Sigmoid colon (tissue), 7 donors: Measurements from ENCODE around the gene NPNT. TPM values are rescaled to one million over a fixed set of nuclear protein-coding genes. Genes with fewer than 3 reads are reported as not detected.

Experiments
- DNase-seq: peaks from one replicate; pipeline ENCODE4 v3.0.0-alpha.2; 2019
- H3K27ac ChIP-seq, 4 donors: fragments of 200-600 bp; sonication (generic); one replicate each; pipeline ENCODE4 v1.5.1; 2016 to 2019; ENCODE audit warnings: mild to moderate bottlenecking in 1 of 4
- H3K27me3 ChIP-seq, 3 donors: fragments of 200-600 bp; sonication (generic); one replicate each; pipeline ENCODE4 v1.5.1; 2019; ENCODE audit warnings: mild to moderate bottlenecking in 1 of 3
- H3K36me3 ChIP-seq, 4 donors: fragments of 200-600 bp; sonication (generic); one replicate each; pipeline ENCODE4 v1.5.1; 2016 to 2019
- H3K4me1 ChIP-seq, 4 donors: fragments of 200-600 bp; sonication (generic); one replicate each; pipeline ENCODE4 v1.5.1; 2017 to 2019
- H3K4me3 ChIP-seq, 4 donors: fragments of 200-600 bp; sonication (generic); one replicate each; pipeline ENCODE4 v1.5.1; 2017 to 2019; ENCODE audit warnings: mild to moderate bottlenecking in 2 of 4, moderate library complexity in 1 of 4
- H3K9me3 ChIP-seq, 4 donors: fragments of 200-600 bp in 3 of 4; sonication (generic) in 3 of 4; one replicate each; pipeline versions ENCODE4 v1.5.1 to v1.6.1; 2013 to 2019
- EP300 ChIP-seq, 4 donors: sonication (generic); formaldehyde crosslinking; IDR thresholded peaks; one replicate each; pipeline ENCODE4 v1.6.1; 2017; ENCODE audit warnings: antibody characterized with exemption in 4 of 4
- POLR2A ChIP-seq, 2 donors: fragments of 450-650 bp; IDR thresholded peaks; one replicate each; pipeline ENCODE4 v1.6.1; 2016; ENCODE audit warnings: antibody characterized with exemption in 2 of 2, mild to moderate bottlenecking in 2 of 2, moderate library complexity in 2 of 2
- POLR2AphosphoS5 ChIP-seq, 4 donors: sonication (generic); formaldehyde crosslinking; IDR thresholded peaks; one replicate each; pipeline ENCODE4 v1.6.1; 2017; ENCODE audit warnings: antibody characterized with exemption in 4 of 4
- WGBS, 2 donors: extraction: QIAGEN DNeasy Blood & Tissue Kit; methylation state at CpG; one replicate each; pipeline ENCODE4 v1.1.7; 2013; 5-methylcytosine and 5-hydroxymethylcytosine counted together
- intact Hi-C: fragments of 100-400 bp; cut with DNase I; formaldehyde crosslinking; loops from one replicate; pipeline ENCODE4 v1.15.1; 2023
- polyA plus RNA-seq, 3 donors: library from polyadenylated mRNA; stranded (reverse); fragments of 200-250 nt; gene quantifications; one replicate each; pipeline ENCODE4 v1.2.3, GENCODE V29; 2013
- total RNA-seq, 4 donors: library from RNA; depleted of rRNA; stranded (reverse); fragments of >200 nt; gene quantifications; one replicate each; pipeline ENCODE4 v1.1.0, GENCODE V29; 2016
- TF ChIP-seq, protein P1 (sequence below), 4 experiments: fragments of 450-650 bp in 3 of 4; fragments of 200-600 bp in 1 of 4; IDR thresholded peaks; one replicate each; pipeline ENCODE4 v1.5.1; 2016 to 2019; ENCODE audit warnings: antibody characterized with exemption in 4 of 4, mild to moderate bottlenecking in 3 of 4, moderate library complexity in 2 of 4
- donor health status: healthy with polysubstance abuse.
- donor health status: Bipolar disorder and iron deficiency.
- donor health status: healthy.

Gene NPNT
- total and polyA plus RNA-seq, 7 donors = 3.0 to 16.5 (median 6.9) TPM

- Histone ChIP-seq H3K4me1 (peaks cover 0 to 11% (median 7%) of the 10 kb centered on the region in 4 donors), H3K9me3 (no peaks in the 10 kb centered on the region), H3K4me3 (no peak overlapping the region), H3K36me3 (no peaks in the 10 kb centered on the region), H3K27ac (no peak overlapping the region), H3K27me3 (no peaks in the 10 kb centered on the region)
- DNase-seq = no peak
- WGBS, 2 donors = 84 to 88% methylated on average over 6 of the region's 6 CpGs
- TF ChIP-seq POLR2AphosphoS5 (IDR thresholded peaks at IDR 0.05) = no peak
- TF ChIP-seq, protein P1, sequence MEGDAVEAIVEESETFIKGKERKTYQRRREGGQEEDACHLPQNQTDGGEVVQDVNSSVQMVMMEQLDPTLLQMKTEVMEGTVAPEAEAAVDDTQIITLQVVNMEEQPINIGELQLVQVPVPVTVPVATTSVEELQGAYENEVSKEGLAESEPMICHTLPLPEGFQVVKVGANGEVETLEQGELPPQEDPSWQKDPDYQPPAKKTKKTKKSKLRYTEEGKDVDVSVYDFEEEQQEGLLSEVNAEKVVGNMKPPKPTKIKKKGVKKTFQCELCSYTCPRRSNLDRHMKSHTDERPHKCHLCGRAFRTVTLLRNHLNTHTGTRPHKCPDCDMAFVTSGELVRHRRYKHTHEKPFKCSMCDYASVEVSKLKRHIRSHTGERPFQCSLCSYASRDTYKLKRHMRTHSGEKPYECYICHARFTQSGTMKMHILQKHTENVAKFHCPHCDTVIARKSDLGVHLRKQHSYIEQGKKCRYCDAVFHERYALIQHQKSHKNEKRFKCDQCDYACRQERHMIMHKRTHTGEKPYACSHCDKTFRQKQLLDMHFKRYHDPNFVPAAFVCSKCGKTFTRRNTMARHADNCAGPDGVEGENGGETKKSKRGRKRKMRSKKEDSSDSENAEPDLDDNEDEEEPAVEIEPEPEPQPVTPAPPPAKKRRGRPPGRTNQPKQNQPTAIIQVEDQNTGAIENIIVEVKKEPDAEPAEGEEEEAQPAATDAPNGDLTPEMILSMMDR (IDR thresholded peaks at IDR 0.05) = no peak
- no peak for TF ChIP-seq EP300 (IDR thresholded peaks at IDR 0.05)
- no peak for TF ChIP-seq POLR2A (IDR thresholded peaks at IDR 0.05)
- intact Hi-C loops = no loop called here
Observed at GRCh38 chr4:105912633-105913032, 17.4 kb downstream of the NPNT start.

DNA sequence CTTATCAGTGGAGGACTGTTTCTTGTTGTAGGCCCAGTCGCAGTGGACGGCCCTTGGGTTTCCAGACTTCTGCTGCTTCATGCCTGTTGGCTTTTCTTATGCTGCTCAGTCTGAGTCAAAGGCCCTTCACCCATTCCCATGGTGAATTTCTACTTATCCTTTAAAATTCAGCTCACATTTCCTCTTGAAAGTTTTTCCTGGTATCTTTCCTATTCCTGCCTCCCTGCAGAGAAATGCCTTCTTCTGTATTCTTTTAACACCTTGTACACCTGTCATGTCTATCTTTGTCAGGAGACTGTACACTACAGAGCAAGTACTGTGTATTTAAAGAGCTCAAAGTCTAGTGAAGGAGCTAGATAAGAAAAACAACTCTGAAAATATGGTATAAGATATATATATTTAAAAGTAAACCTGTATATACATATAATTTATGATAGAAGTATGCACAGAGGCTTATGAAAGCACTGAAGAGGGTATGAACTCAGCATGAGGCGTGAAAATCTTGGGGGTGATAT, 22.0 kb downstream of the NPNT start:
- WGBS, 2 donors = 92 to 95% methylated on average over 3 of the region's 3 CpGs
- intact Hi-C loops = no loop called here

DNA sequence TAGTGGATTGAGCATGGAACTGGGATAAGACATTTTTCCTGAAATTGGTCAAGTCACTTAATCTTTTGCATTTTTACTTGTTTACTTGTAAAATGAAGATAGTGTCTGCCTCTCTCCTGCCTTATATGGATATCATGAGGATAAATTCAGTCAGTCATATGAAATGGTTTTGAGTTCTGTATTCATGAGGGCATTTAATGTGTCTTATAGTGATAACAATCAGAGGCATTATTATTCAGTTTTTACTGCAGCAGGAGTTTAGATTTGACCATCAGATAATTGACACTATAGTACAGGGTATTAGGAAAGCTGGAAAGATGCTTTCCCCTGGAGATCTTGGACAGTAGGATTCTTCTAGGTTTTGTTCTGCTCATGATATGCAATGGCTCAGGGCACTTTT, 26.0 kb downstream of the NPNT start:
- Histone ChIP-seq H3K4me3 (no peak overlapping the region), H3K27ac (no peak overlapping the region), H3K27me3 (no peaks in the 10 kb centered on the region), H3K4me1 (peaks cover 0 to 8% (median 0%) of the 10 kb centered on the region in 4 donors), H3K36me3 (no peaks in the 10 kb centered on the region), H3K9me3 (no peaks in the 10 kb centered on the region)
- DNase-seq = no peak
- intact Hi-C loops = no loop called here
- TF ChIP-seq, protein P1 (IDR thresholded peaks at IDR 0.05) = no peak
- no peak for TF ChIP-seq EP300 (IDR thresholded peaks at IDR 0.05)
- TF ChIP-seq POLR2A (IDR thresholded peaks at IDR 0.05) = no peak
- no peak for TF ChIP-seq POLR2AphosphoS5 (IDR thresholded peaks at IDR 0.05)

More for the DNA sequence above, 22.0 kb downstream of the NPNT start:
- TF ChIP-seq EP300 (IDR thresholded peaks at IDR 0.05) (no peak), POLR2A (IDR thresholded peaks at IDR 0.05) (no peak)
- TF ChIP-seq, protein P1 (IDR thresholded peaks at IDR 0.05) = no peak
- H3K4me3 ChIP-seq = no peak overlapping the region
- no peak for DNase-seq
- H3K27me3 ChIP-seq = no peaks in the 10 kb centered on the region
- no peaks in the 10 kb centered on the region for H3K4me1 ChIP-seq
- no peak overlapping the region for H3K27ac ChIP-seq
- no peaks in the 10 kb centered on the region for H3K9me3 ChIP-seq
- H3K36me3 ChIP-seq = no peaks in the 10 kb centered on the region

GRCh38 chr4:105923497-105924238, 28.4 kb downstream of the NPNT start:
- no peak for DNase-seq
- H3K4me1 ChIP-seq = peaks cover 0 to 8% (median 0%) of the 10 kb centered on the region in 4 donors
- no peaks in the 10 kb centered on the region for H3K9me3 ChIP-seq
- H3K27me3 ChIP-seq = no peaks in the 10 kb centered on the region
- no peak for TF ChIP-seq EP300 (IDR thresholded peaks at IDR 0.05)
- peak in 1 of 4 donors; percentile 5 for TF ChIP-seq POLR2AphosphoS5 (IDR thresholded peaks at IDR 0.05)
- 69 to 80% methylated on average over 7 of the region's 7 CpGs for WGBS, 2 donors
- H3K4me3 ChIP-seq = no peak overlapping the region
- H3K27ac ChIP-seq = no peak overlapping the region
- H3K36me3 ChIP-seq = no peaks in the 10 kb centered on the region
- intact Hi-C loops = no loop called here

- WGBS, 2 donors = 82 to 83% methylated on average over 1 of the region's 1 CpG
- Histone ChIP-seq H3K27ac (no peak overlapping the region), H3K4me1 (peaks cover 0 to 8% (median 0%) of the 10 kb centered on the region in 4 donors), H3K4me3 (no peak overlapping the region), H3K27me3 (no peaks in the 10 kb centered on the region), H3K36me3 (no peaks in the 10 kb centered on the region), H3K9me3 (no peaks in the 10 kb centered on the region)
- DNase-seq = no peak
- TF ChIP-seq, protein P1 (IDR thresholded peaks at IDR 0.05) = no peak
- TF ChIP-seq EP300 (IDR thresholded peaks at IDR 0.05) = no peak
- TF ChIP-seq POLR2AphosphoS5 (IDR thresholded peaks at IDR 0.05) = no peak
- TF ChIP-seq POLR2A (IDR thresholded peaks at IDR 0.05) = no peak
- intact Hi-C loops = no loop called here
Observed at GRCh38 chr4:105924341-105924740, 29.1 kb downstream of the NPNT start.
